ENCODE results near the gene TRIM65. TPM values are rescaled to one million over a fixed set of nuclear protein-coding genes. Genes with fewer than 3 reads are reported as not detected.
A peak's percentile ranks its signal among the peaks of the same experiment; 100 is the strongest.

The TRIM65 gene
- total and polyA plus RNA-seq, 2 of the 13 experiments (the other 11 are each of a cell fraction or from before 2014, with no cell fraction given), result 10.3 to 22.4 TPM

DNA sequence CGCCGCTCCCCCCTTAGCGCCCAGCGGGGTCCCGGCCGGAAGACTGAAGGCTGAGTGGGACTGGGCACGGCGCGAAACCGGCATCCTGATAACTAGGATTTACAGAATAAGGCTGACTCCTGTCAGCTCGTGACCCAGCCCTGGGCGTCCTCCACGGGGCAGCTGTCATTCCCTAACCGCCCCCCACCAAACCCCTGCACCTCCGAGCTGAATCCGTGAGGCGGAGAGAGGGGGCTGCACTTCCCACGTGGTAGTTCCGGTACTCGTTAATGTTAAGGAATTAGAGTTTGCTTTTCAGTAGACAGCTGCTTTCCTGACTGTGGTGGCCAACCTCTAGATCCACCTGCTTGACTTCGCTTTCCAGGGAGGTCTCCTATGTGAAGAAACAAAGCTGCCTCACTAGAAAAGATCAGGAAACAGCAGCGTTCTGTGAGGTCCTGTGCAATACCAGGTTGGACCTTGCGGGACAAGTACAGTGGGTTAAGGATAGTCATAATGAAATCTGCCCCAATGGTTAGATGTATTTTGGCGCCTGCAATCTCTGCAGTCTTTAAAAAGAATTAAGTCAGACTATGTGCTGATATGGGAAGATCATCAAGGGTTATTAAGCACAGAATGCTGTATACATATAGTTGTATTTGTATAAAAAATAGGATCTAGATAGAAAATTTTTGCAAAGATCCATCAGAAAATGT lies 40.5 kb downstream of the TRIM65 start (continued):
- TF ChIP-seq ZNF430 (CRISPR knock-in tag; IDR thresholded peaks at IDR 0.05), result 0 out of 2 replicates have a peak, but pooled peaks have one; percentile 3
- TF ChIP-seq IRF1 (CRISPR knock-in tag; IDR thresholded peaks at IDR 0.05; ENCODE audit: low read depth), result no peak
- no peak for TF ChIP-seq ZNF703 (CRISPR knock-in tag; IDR thresholded peaks at IDR 0.05; ENCODE audit: borderline replicate concordance)
- no peak for TF ChIP-seq TEAD2 (CRISPR knock-in tag; IDR thresholded peaks at IDR 0.05)
- TF ChIP-seq ZBTB49 (CRISPR knock-in tag; IDR thresholded peaks at IDR 0.05; ENCODE audit: borderline replicate concordance), result no peak
- TF ChIP-seq TCF7 (IDR thresholded peaks at IDR 0.05; ENCODE audit: low read depth), result no peak
- TF ChIP-seq ARHGAP35 (CRISPR knock-in tag; IDR thresholded peaks at IDR 0.05; ENCODE audit: borderline replicate concordance), result 0 out of 2 replicates have a peak, but pooled peaks have one; percentile 4
- TF ChIP-seq PRDM4 (CRISPR knock-in tag; IDR thresholded peaks at IDR 0.05; ENCODE audit: borderline replicate concordance), result no peak
- no peak for TF ChIP-seq ZNF431 (CRISPR knock-in tag; IDR thresholded peaks at IDR 0.05; ENCODE audit: borderline replicate concordance, low read depth)
- TF ChIP-seq ZNF652 (CRISPR knock-in tag; IDR thresholded peaks at IDR 0.05; ENCODE audit: borderline replicate concordance, low read depth), result 0 out of 2 replicates have a peak, but pooled peaks have one; percentile 3
- TF ChIP-seq DNMT1 (CRISPR knock-in tag; IDR thresholded peaks at IDR 0.05), result 0 out of 2 replicates have a peak, but pooled peaks have one; percentile 34
- TF ChIP-seq MED8 (CRISPR knock-in tag; IDR thresholded peaks at IDR 0.05; ENCODE audit: insufficient replicate concordance), result no peak
- TF ChIP-seq ZNF569 (CRISPR knock-in tag; IDR thresholded peaks at IDR 0.05; ENCODE audit: borderline replicate concordance), result peak; percentile 9; the same call in 1 of the 2 replicates
- no peak for TF ChIP-seq ZNF441 (CRISPR knock-in tag; IDR thresholded peaks at IDR 0.05; ENCODE audit: borderline replicate concordance)
- TF ChIP-seq CENPT (CRISPR knock-in tag; IDR thresholded peaks at IDR 0.05; ENCODE audit: low read depth), result peak; percentile 47; the same call in 1 of the 2 replicates
- peak; percentile 42 for TF ChIP-seq SKIL (CRISPR knock-in tag; IDR thresholded peaks at IDR 0.05; ENCODE audit: borderline replicate concordance)
- TF ChIP-seq NONO (IDR thresholded peaks at IDR 0.05), result no peak
- no peak; the same call in 1 of the 2 replicates for TF ChIP-seq NONO (CRISPR knock-in tag; conservative IDR thresholded peaks at IDR 0.05)
- TF ChIP-seq, protein P1, sequence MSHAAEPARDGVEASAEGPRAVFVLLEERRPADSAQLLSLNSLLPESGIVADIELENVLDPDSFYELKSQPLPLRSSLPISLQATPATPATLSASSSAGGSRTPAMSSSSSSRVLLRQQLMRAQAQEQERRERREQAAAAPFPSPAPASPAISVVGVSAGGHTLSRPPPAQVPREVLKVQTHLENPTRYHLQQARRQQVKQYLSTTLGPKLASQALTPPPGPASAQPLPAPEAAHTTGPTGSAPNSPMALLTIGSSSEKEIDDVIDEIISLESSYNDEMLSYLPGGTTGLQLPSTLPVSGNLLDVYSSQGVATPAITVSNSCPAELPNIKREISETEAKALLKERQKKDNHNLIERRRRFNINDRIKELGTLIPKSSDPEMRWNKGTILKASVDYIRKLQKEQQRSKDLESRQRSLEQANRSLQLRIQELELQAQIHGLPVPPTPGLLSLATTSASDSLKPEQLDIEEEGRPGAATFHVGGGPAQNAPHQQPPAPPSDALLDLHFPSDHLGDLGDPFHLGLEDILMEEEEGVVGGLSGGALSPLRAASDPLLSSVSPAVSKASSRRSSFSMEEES (CRISPR knock-in tag; IDR thresholded peaks at IDR 0.05), result 0 out of 2 replicates have a peak, but pooled peaks have one; percentile 15

All from HepG2 (cell line).